ENCODE results near the gene PPP4R2. TPM values are rescaled to one million over a fixed set of nuclear protein-coding genes. Genes with fewer than 3 reads are reported as not detected.
A peak's percentile ranks its signal among the peaks of the same experiment; 100 is the strongest.

PPP4R2 gene
- total and polyA plus RNA-seq, 10 donors, result 12.2 to 94.7 (median 54.2) TPM

DNA sequence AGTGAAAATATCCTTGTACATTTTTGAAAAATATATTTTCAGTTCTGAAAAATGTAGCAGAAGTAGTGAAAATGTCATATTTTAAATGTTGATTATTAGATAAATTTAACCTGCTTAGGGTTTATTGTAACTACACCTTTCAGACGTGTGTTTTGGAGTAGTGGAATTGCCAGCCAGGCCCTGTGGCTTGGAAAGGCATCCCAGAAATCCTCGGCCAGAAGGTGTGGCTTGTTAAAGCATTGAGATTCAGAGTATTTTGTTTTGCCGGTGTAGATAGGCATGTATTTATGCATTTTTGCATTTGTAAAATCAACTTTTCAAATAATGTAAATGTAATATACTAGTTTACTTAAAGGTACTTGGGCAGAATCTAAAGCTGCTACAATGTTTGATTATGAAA, 71.8 kb downstream of the PPP4R2 start:
- intact Hi-C loops (cut with DNase I; ENCODE audit: low total_unique reads), result no loop called here
- no peak for DNase-seq
- H3K27ac ChIP-seq, result no peak overlapping the region
- no peaks in the 10 kb centered on the region for H3K27me3 ChIP-seq (replicated peaks in 1 of 7)
- no peak overlapping the region for H3K4me3 ChIP-seq
- no peaks in the 10 kb centered on the region for H3K9me3 ChIP-seq
- peaks cover 4 to 58% (median 30%) of the 10 kb centered on the region in 6 donors for H3K36me3 ChIP-seq
- peaks cover 0 to 7% (median 2%) of the 10 kb centered on the region in 6 donors for H3K4me1 ChIP-seq
- 62 to 95% (median 91%) methylated on average over 3 of the region's 3 CpGs for WGBS, 5 donors
- TF ChIP-seq POLR2A (IDR thresholded peaks at IDR 0.05) (no peak), POLR2AphosphoS5 (IDR thresholded peaks at IDR 0.05) (no peak)
- TF ChIP-seq, protein P1, sequence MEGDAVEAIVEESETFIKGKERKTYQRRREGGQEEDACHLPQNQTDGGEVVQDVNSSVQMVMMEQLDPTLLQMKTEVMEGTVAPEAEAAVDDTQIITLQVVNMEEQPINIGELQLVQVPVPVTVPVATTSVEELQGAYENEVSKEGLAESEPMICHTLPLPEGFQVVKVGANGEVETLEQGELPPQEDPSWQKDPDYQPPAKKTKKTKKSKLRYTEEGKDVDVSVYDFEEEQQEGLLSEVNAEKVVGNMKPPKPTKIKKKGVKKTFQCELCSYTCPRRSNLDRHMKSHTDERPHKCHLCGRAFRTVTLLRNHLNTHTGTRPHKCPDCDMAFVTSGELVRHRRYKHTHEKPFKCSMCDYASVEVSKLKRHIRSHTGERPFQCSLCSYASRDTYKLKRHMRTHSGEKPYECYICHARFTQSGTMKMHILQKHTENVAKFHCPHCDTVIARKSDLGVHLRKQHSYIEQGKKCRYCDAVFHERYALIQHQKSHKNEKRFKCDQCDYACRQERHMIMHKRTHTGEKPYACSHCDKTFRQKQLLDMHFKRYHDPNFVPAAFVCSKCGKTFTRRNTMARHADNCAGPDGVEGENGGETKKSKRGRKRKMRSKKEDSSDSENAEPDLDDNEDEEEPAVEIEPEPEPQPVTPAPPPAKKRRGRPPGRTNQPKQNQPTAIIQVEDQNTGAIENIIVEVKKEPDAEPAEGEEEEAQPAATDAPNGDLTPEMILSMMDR (IDR thresholded peaks at IDR 0.05 in 8 of 11, conservative IDR thresholded peaks at IDR 0.05 in 3 of 11), result no peak

DNA sequence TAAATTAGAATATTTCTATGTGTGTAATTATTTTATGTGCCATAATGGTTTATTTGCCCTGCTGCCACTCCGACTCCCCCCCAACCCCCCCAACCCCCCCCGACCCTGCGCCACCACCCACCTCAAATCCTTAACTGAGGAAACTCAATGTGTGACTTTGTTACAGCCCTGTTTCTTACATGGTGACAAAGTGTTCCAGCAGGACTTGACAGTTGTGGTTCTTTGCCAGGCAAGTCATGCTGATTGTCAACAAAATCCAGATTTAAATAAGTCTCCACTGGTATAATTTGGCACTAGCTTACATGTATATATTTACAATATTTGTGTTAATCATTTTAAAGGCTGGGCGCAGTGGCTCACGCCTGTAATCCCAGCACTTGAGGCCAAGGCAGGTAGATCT, 72.6 kb downstream of the PPP4R2 start:
- intact Hi-C loops (cut with DNase I; ENCODE audit: low total_unique reads), result no loop called here
- TF ChIP-seq, protein P1 (IDR thresholded peaks at IDR 0.05 in 8 of 11, conservative IDR thresholded peaks at IDR 0.05 in 3 of 11), result no peak
- no peak for TF ChIP-seq POLR2AphosphoS5 (IDR thresholded peaks at IDR 0.05)
- Histone ChIP-seq H3K4me1 (peaks cover 0 to 12% (median 2%) of the 10 kb centered on the region in 6 donors), H3K36me3 (peaks cover 4 to 51% (median 24%) of the 10 kb centered on the region in 6 donors), H3K4me3 (no peak overlapping the region), H3K9me3 (no peaks in the 10 kb centered on the region), H3K27me3 (replicated peaks in 1 of 7) (no peaks in the 10 kb centered on the region), H3K27ac (no peak overlapping the region)
- DNase-seq, result no peak
- WGBS, 5 donors, result 93 to 98% (median 95%) methylated on average over 5 of the region's 5 CpGs

DNA sequence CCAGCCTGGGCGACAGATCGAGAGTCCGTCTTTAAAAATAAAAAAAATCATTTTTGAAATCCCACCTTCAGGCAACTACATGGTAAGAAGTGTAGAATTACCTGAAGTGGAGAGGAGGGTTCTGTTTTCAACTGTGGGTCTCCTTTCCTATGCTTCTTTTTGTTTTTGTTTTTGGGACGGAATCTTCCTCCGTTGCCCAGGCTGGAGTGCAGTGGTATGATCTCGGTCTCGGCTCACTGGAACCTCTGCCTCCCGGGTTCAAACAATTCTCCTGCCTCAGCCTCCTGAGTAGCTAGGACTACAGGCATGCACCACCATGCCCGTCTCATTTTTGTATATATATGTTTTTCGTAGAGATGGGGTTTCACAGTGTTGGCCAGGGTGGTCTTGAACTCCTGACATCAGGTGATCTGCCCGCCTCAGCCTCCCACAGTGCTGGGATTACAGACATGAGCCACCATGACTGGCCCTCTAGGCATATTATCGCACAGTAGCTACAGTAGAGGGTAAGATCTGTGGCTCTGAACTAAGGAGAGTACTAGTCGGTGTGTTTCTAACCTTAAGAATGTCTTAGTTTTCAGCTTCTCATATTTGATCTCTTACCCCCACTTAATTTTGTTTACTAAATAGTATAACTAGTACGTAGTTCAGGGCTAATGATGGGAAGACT, 73.3 kb downstream of the PPP4R2 start:
- H3K27me3 ChIP-seq (replicated peaks in 1 of 7), result no peaks in the 10 kb centered on the region
- TF ChIP-seq POLR2A (IDR thresholded peaks at IDR 0.05), result no peak
- TF ChIP-seq POLR2AphosphoS5 (IDR thresholded peaks at IDR 0.05), result no peak
- TF ChIP-seq, protein P1 (IDR thresholded peaks at IDR 0.05 in 8 of 11, conservative IDR thresholded peaks at IDR 0.05 in 3 of 11), result no peak
- H3K36me3 ChIP-seq, result peaks cover 2 to 43% (median 20%) of the 10 kb centered on the region in 6 donors

DNA sequence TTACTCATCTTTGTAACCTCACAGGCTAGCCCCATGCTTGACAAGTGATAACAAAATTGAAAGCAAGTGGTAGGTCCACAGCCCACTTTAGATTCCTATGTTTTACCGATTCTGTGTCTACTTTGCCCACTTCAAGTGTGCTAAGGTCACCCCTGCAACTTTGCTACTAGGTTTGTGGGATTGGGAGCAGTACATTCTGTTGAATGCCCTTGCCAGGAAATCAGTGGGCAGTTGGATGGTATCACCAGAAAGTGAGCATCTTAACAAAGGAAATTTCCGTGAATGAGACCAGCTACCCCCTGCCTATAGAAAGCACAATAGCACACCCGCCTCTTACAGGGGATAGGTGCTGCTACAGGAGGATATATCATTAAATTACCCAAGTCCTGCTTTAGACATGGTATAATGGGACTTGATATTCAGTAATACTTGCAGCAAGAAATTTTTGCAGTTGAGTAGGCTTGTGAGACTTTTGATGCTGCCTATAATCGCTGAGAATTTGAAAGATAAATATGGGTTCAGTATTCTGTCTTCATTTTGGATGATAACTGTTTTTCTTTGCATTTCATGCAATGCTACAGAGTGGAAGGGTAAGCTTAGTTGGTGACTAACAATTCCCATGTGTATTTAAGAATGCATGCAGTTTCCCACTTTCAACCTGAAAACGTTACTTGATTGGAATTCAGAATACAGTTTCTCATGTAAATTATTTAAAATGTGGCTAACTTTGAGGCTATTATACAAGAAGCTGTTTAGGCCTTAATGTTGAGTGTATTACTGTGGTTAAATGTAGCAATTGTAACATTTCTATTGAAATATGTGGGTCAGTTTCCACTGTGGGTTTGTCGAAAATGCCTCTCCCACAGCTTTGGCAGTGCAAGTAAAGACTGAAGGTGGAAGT, 74.3 kb downstream of the PPP4R2 start:
- no peak overlapping the region for H3K4me3 ChIP-seq
- no peaks in the 10 kb centered on the region for H3K27me3 ChIP-seq (replicated peaks in 1 of 7)
- WGBS, 5 donors, result 58 to 71% (median 63%) methylated on average over 6 of the region's 6 CpGs
- TF ChIP-seq, protein P1 (IDR thresholded peaks at IDR 0.05 in 8 of 11, conservative IDR thresholded peaks at IDR 0.05 in 3 of 11), result no peak
- TF ChIP-seq POLR2AphosphoS5 (IDR thresholded peaks at IDR 0.05) (peak in 1 of 3 donors; percentile 30), POLR2A (IDR thresholded peaks at IDR 0.05) (no peak)
- peaks cover 0 to 33% (median 12%) of the 10 kb centered on the region in 6 donors for H3K36me3 ChIP-seq
- no peak for DNase-seq
- H3K27ac ChIP-seq, result no peak overlapping the region
- H3K4me1 ChIP-seq, result peaks cover 0 to 18% (median 2%) of the 10 kb centered on the region in 6 donors
- intact Hi-C loops (cut with DNase I; ENCODE audit: low total_unique reads), result no loop called here
- H3K9me3 ChIP-seq, result no peaks in the 10 kb centered on the region

More for the DNA sequence above, 73.3 kb downstream of the PPP4R2 start:
- peaks cover 0 to 18% (median 2%) of the 10 kb centered on the region in 6 donors for H3K4me1 ChIP-seq
- 87 to 94% (median 90%) methylated on average over 14 of the region's 14 CpGs for WGBS, 5 donors
- no peak overlapping the region for H3K27ac ChIP-seq
- no peaks in the 10 kb centered on the region for H3K9me3 ChIP-seq
- DNase-seq, result no peak
- H3K4me3 ChIP-seq, result no peak overlapping the region
- intact Hi-C loops (cut with DNase I; ENCODE audit: low total_unique reads), result no loop called here
